ENCODE data around the gene NR1I2.

DNA sequence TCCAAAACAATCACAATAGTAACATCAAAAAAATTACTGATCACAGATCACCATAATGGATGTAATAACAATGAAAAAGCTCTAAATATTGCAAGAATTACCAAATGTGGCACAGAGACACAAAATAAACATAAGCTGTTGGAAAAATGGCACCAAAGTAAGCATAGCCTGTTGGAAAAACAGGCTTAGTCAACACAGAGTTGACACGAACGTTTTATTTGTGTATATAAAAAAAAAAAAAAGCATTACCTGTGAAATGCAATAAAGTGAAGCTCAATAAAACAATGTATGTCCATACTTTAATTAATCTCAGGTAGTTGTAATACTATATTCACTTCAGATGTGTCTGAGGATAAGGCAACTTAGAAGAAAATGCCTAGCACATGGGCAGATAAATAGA is 77.1 kb downstream of the NR1I2 start:
- TF ChIP-seq EP300 (IDR thresholded peaks at IDR 0.05; ENCODE audit: borderline replicate concordance) (no peak), RAD21 (IDR thresholded peaks at IDR 0.05; ENCODE audit: low read depth) (no peak), YY1 (IDR thresholded peaks at IDR 0.05; ENCODE audit: low read depth) (no peak), EGR1 (IDR thresholded peaks at IDR 0.05) (no peak), TCF12 (IDR thresholded peaks at IDR 0.05; ENCODE audit: low read depth) (no peak), TAF1 (IDR thresholded peaks at IDR 0.05; ENCODE audit: low read depth) (no peak), ZBTB7A (IDR thresholded peaks at IDR 0.05; ENCODE audit: low read depth) (no peak), CEBPB (IDR thresholded peaks at IDR 0.05) (no peak)
- TF ChIP-seq, protein P1, sequence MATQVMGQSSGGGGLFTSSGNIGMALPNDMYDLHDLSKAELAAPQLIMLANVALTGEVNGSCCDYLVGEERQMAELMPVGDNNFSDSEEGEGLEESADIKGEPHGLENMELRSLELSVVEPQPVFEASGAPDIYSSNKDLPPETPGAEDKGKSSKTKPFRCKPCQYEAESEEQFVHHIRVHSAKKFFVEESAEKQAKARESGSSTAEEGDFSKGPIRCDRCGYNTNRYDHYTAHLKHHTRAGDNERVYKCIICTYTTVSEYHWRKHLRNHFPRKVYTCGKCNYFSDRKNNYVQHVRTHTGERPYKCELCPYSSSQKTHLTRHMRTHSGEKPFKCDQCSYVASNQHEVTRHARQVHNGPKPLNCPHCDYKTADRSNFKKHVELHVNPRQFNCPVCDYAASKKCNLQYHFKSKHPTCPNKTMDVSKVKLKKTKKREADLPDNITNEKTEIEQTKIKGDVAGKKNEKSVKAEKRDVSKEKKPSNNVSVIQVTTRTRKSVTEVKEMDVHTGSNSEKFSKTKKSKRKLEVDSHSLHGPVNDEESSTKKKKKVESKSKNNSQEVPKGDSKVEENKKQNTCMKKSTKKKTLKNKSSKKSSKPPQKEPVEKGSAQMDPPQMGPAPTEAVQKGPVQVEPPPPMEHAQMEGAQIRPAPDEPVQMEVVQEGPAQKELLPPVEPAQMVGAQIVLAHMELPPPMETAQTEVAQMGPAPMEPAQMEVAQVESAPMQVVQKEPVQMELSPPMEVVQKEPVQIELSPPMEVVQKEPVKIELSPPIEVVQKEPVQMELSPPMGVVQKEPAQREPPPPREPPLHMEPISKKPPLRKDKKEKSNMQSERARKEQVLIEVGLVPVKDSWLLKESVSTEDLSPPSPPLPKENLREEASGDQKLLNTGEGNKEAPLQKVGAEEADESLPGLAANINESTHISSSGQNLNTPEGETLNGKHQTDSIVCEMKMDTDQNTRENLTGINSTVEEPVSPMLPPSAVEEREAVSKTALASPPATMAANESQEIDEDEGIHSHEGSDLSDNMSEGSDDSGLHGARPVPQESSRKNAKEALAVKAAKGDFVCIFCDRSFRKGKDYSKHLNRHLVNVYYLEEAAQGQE (IDR thresholded peaks at IDR 0.05; ENCODE audit: low read depth), result no peak
- TF ChIP-seq, protein P2, sequence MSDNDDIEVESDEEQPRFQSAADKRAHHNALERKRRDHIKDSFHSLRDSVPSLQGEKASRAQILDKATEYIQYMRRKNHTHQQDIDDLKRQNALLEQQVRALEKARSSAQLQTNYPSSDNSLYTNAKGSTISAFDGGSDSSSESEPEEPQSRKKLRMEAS (IDR thresholded peaks at IDR 0.05), result no peak

All from Ishikawa (cell line).